HS-5 (cell line): ENCODE measurements around the gene IMP3.
A peak's percentile ranks its signal among the peaks of the same experiment; 100 is the strongest.

Experiments
- DNase-seq: peaks from one replicate; pipeline ENCODE4 v3.0.0-alpha.2; 2012; ENCODE audit warnings: low read depth

IMP3 gene

GRCh38 chr15:75620841-75621391 lies 19.1 kb downstream of the IMP3 start:
- peak; percentile 49 for DNase-seq

GRCh38 chr15:75620058-75620820 lies 19.8 kb downstream of the IMP3 start:
- peak; percentile 11 for DNase-seq

- no peak for DNase-seq
These were observed 23.3 kb downstream of the IMP3 start for GRCh38 chr15:75616766-75617165.

- DNase-seq: no peak
These were observed 33.0 kb downstream of the IMP3 start for GRCh38 chr15:75606711-75607699.

- DNase-seq: no peak
These were observed 34.0 kb downstream of the IMP3 start for GRCh38 chr15:75606026-75606425.

- DNase-seq: no peak
These were observed 40.6 kb downstream of the IMP3 start for GRCh38 chr15:75599401-75599800.

- DNase-seq: no peak
These were observed 41.7 kb downstream of the IMP3 start for GRCh38 chr15:75598361-75598760.

- DNase-seq: no peak
These were observed 42.2 kb downstream of the IMP3 start for GRCh38 chr15:75597667-75598341.

- no peak for DNase-seq
These were observed 43.2 kb downstream of the IMP3 start for GRCh38 chr15:75596703-75597345.

GRCh38 chr15:75594276-75594675 lies 45.7 kb downstream of the IMP3 start:
- no peak for DNase-seq

- no peak for DNase-seq
These were observed 48.2 kb downstream of the IMP3 start for GRCh38 chr15:75591655-75592364.

GRCh38 chr15:75590239-75590638 lies 49.8 kb downstream of the IMP3 start:
- DNase-seq: no peak
